Glutamatergic neuron (in vitro differentiated cells): ENCODE measurements around the gene GHRL. TPM values are rescaled to one million over a fixed set of nuclear protein-coding genes. Genes with fewer than 3 reads are reported as not detected.

Experiments
- DNase-seq: peaks from one replicate; pipeline ENCODE4 v3.0.0; 2022
- H3K27ac Mint-ChIP-seq: one replicate; pipeline ENCODE4 v1.8.0; 2020; ENCODE audit warnings: mild to moderate bottlenecking, mixed read lengths, inconsistent platforms; ENCODE audit not compliant: unreplicated experiment
- H3K27me3 Mint-ChIP-seq: one replicate; pipeline ENCODE4 v1.8.0; 2020; ENCODE audit warnings: mild to moderate bottlenecking, moderate library complexity, mixed read lengths, inconsistent platforms; ENCODE audit not compliant: unreplicated experiment
- H3K36me3 Mint-ChIP-seq: one replicate; pipeline ENCODE4 v1.8.0; 2020; ENCODE audit warnings: mild to moderate bottlenecking, mixed read lengths, inconsistent platforms; ENCODE audit not compliant: unreplicated experiment
- H3K4me1 Mint-ChIP-seq: one replicate; pipeline ENCODE4 v1.8.0; 2020; ENCODE audit warnings: mild to moderate bottlenecking, low read depth, mixed read lengths, inconsistent platforms; ENCODE audit not compliant: unreplicated experiment
- H3K4me3 Mint-ChIP-seq: one replicate; pipeline ENCODE4 v1.8.0; 2020; ENCODE audit warnings: mild to moderate bottlenecking, mixed read lengths, inconsistent platforms; ENCODE audit not compliant: unreplicated experiment
- H3K9me3 Mint-ChIP-seq: one replicate; pipeline ENCODE4 v1.8.0; 2020; ENCODE audit warnings: mild to moderate bottlenecking, moderate library complexity, mixed read lengths, inconsistent platforms; ENCODE audit not compliant: unreplicated experiment
- total RNA-seq: library from RNA; stranded (reverse); fragmentation: NEBNext Ultra II Directional; extraction: Animal tissue kit (Norgen Biotek cat#: 25700); gene quantifications from one replicate; pipeline ENCODE4 v1.2.1, GENCODE V29; 2021; ENCODE audit not compliant: unreplicated experiment
- TF ChIP-seq, protein P1 (sequence below): fragments of 200-600 bp; sonication (generic); IDR thresholded peaks from one replicate; pipeline ENCODE4 v1.5.0; 2021; ENCODE audit not compliant: partially characterized antibody, unreplicated experiment

Gene GHRL
- total RNA-seq, 1 donor from 2014 or later, result 0.64 TPM

DNA sequence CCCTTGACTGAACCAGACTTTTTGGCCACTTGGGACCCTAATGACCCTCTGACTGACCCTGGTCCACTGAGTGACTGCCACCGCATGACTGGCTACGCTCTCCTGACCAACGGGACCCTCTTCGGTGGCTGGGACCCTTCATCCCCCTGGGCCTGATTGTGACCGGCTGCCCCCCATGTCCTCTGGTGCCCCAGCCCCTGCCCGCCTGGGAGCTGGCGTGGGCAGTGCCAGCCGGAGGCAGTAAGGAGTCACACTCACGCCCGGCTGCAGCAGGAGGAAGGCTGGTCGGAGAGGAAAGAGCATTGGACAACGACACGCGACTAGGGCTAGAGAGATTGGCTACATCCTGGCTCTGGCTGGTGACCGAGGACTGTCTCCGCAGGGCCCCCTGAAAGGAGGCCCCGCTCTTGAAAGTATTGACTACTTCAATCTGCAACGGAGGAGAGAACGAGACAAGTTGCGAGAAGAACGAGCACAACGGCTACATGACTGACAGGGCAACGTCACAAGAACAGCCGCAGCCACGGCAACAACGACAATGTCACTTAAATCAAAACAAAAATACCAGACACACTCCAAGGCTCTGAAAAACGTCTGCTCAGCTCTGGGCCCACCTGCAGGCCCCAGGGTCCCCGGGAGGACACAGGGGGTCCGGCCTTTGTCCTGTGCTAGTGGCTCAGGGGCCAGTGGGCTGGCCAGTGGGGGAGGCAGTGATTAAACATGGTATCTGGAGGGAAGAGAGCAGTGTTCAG lies 43.3 kb upstream of the GHRL start:
- H3K27me3 Mint-ChIP-seq, result peaks cover 10% of the 10 kb centered on the region
- TF ChIP-seq, protein P1, sequence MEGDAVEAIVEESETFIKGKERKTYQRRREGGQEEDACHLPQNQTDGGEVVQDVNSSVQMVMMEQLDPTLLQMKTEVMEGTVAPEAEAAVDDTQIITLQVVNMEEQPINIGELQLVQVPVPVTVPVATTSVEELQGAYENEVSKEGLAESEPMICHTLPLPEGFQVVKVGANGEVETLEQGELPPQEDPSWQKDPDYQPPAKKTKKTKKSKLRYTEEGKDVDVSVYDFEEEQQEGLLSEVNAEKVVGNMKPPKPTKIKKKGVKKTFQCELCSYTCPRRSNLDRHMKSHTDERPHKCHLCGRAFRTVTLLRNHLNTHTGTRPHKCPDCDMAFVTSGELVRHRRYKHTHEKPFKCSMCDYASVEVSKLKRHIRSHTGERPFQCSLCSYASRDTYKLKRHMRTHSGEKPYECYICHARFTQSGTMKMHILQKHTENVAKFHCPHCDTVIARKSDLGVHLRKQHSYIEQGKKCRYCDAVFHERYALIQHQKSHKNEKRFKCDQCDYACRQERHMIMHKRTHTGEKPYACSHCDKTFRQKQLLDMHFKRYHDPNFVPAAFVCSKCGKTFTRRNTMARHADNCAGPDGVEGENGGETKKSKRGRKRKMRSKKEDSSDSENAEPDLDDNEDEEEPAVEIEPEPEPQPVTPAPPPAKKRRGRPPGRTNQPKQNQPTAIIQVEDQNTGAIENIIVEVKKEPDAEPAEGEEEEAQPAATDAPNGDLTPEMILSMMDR, result no peak
- no peak overlapping the region for H3K4me3 Mint-ChIP-seq
- no peaks in the 10 kb centered on the region for H3K36me3 Mint-ChIP-seq
- DNase-seq, result no peak
- no peak overlapping the region for H3K27ac Mint-ChIP-seq
- H3K9me3 Mint-ChIP-seq, result peaks cover 3% of the 10 kb centered on the region
- H3K4me1 Mint-ChIP-seq, result peaks cover 11% of the 10 kb centered on the region

DNA sequence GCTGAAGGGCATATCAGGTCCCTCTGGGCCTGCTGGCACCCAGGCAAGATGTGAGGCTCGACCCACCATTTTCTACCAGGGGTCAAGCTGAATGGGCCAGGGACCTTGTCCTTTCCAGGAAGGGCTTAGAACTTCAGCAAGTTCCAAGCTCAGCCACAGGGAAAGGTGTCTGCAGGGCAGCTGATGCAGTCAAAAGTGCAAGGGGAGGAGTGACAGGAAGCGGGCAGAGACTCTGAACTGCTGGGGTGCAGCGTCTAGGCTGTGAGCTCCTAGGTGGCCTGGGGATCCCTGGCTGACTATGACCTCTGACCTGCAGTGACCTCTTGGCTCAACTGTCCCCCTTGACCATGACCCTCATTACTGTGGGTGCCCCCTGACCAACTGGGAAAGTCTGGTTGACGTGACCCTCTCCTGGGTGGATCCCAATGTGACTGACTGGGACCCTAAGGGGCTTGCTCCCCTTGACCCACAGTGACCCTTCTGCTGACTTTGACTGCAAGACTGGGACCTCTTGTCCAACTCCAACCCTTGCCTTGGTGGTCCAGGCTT lies 42.5 kb upstream of the GHRL start:
- peaks cover 8% of the 10 kb centered on the region for H3K4me1 Mint-ChIP-seq
- no peak for DNase-seq
- TF ChIP-seq, protein P1, result no peak
- peaks cover 10% of the 10 kb centered on the region for H3K27me3 Mint-ChIP-seq
- H3K9me3 Mint-ChIP-seq, result peaks cover 3% of the 10 kb centered on the region
- no peak overlapping the region for H3K27ac Mint-ChIP-seq
- H3K36me3 Mint-ChIP-seq, result no peaks in the 10 kb centered on the region
- no peak overlapping the region for H3K4me3 Mint-ChIP-seq

DNA sequence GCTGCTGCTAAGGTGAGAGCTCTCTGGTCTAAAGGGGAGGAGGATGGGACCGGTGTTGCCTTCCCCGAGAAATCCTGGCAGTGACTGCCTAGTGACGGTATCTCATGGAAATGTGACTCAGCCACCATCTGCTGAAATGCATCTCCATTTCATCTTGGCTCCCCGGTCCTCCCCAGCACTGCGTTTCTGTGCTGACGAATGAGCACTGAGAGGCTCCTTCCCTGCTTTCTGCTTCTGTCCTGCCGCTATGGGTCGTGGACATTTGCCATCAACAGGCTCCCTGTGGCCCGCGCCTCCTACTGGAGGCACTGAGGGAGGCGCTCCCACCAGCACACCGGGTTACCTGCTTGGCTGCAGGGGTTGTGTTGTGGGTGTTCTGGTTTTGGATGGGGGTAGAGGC lies 41.7 kb upstream of the GHRL start:
- H3K4me3 Mint-ChIP-seq, result no peak overlapping the region
- no peak for DNase-seq
- peaks cover 3% of the 10 kb centered on the region for H3K9me3 Mint-ChIP-seq
- H3K27ac Mint-ChIP-seq, result no peak overlapping the region
- peaks cover 4% of the 10 kb centered on the region for H3K4me1 Mint-ChIP-seq
- H3K27me3 Mint-ChIP-seq, result peaks cover 10% of the 10 kb centered on the region
- no peaks in the 10 kb centered on the region for H3K36me3 Mint-ChIP-seq
- TF ChIP-seq, protein P1, result peak; percentile 33

DNA sequence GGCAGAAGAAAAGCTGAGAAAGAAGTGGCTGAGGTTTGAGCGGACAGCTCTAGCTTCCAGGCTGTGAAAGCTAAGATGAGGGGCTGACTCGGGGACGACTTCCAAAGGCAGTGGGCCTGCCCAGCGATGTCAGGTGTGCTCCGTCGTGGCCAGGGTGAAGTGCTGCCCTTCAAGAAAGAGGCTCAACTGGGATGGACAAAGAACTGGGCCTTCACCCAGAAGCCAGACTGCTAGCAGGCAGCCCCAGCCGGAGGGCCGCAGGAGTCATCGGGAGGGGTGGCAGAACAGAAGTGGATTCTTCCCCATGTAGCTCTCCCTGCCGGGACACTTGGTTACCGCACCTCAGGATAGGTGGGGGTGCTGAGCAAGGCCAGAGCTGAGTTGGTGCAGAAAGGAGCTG lies 41.3 kb upstream of the GHRL start:
- H3K4me3 Mint-ChIP-seq, result no peak overlapping the region
- no peaks in the 10 kb centered on the region for H3K36me3 Mint-ChIP-seq
- H3K9me3 Mint-ChIP-seq, result peaks cover 3% of the 10 kb centered on the region
- TF ChIP-seq, protein P1, result no peak
- H3K27ac Mint-ChIP-seq, result no peak overlapping the region
- H3K4me1 Mint-ChIP-seq, result peaks cover 3% of the 10 kb centered on the region
- peaks cover 10% of the 10 kb centered on the region for H3K27me3 Mint-ChIP-seq
- no peak for DNase-seq

DNA sequence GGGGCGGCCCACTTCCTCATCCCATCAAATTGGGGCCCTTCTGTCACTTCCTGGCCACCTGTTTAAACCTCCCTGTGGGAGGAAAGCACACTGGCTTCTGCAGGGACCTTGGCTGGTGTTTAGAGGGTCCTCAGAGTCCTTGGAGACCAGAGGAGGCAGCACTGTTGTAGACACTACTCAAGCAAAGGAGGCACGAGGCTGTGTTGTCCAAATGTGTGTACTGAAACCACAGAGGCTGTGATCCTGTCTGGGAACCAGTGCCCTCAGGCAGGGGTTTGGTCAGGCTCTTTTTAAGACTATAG lies 40.6 kb upstream of the GHRL start:
- Mint-ChIP-seq H3K27ac (no peak overlapping the region), H3K27me3 (peaks cover 10% of the 10 kb centered on the region), H3K4me1 (peaks cover 3% of the 10 kb centered on the region), H3K36me3 (no peaks in the 10 kb centered on the region), H3K9me3 (peaks cover 3% of the 10 kb centered on the region), H3K4me3 (no peak overlapping the region)
- TF ChIP-seq, protein P1, result no peak
- DNase-seq, result no peak
